T-cell (primary cell): ENCODE measurements around the gene OSBPL1A. TPM values are rescaled to one million over a fixed set of nuclear protein-coding genes. Genes with fewer than 3 reads are reported as not detected.

Experiments used
- ATAC-seq, 4 experiments: fragments of 200-7000 bp in 3 of 4; fragments of 150-1000 bp in 1 of 4; cut with Tn5 transposase; replicated peaks in 1 of 4; 1 replicate in 3 of 4; 2 replicates in 1 of 4; pipeline ENCODE4 v1.10.0; 2021; ENCODE audit warnings: moderate library complexity in 3 of 4, mild to moderate bottlenecking in 2 of 4, moderate number of reproducible peaks in 1 of 4
- CTCF ChIA-PET, 2 donors: fragments of 300-600 bp; sonication (Branson Sonifier 250); formaldehyde crosslinking; loops; one replicate each; lab custom pipeline; 2022; ENCODE audit warnings: antibody characterized with exemption in 2 of 2; lab: Charles Lee
- POLR2A ChIA-PET, 2 donors: fragments of 300-600 bp; sonication (Branson Sonifier 250); formaldehyde crosslinking; loops; one replicate each; lab custom pipeline; 2022; ENCODE audit warnings: antibody characterized with exemption in 2 of 2; lab: Charles Lee
- DNase-seq, 35 experiments: peaks; one replicate each; pipeline versions ENCODE4 v3.0.0 to v3.0.0-alpha.2; 2013 to 2023
- H3K27ac ChIP-seq: one replicate; pipeline ENCODE4 v1.5.1; 2013; ENCODE audit warnings: low read length
- H3K27me3 ChIP-seq, 2 experiments: replicated peaks in 1 of 2; 1 replicate in 1 of 2; 2 replicates in 1 of 2; pipeline versions ENCODE4 v1.6.1 to v1.7.0; 2013; ENCODE audit warnings: low read length in 1 of 2, mixed read lengths in 1 of 2; ENCODE audit not compliant: control insufficient read depth in 2 of 2, insufficient read depth in 2 of 2; ENCODE audit errors: extremely low read depth in 1 of 2
- H3K36me3 ChIP-seq, 2 donors: 1 replicate in 1 of 2; 2 replicates in 1 of 2; pipeline versions ENCODE4 v1.6.1 to v1.7.0; 2013; ENCODE audit warnings: low read length in 1 of 2; ENCODE audit not compliant: control insufficient read depth in 2 of 2, insufficient read depth in 1 of 2; ENCODE audit errors: extremely low read depth in 1 of 2
- H3K4me1 ChIP-seq, 2 experiments: 1 replicate in 1 of 2; 2 replicates in 1 of 2; pipeline versions ENCODE4 v1.6.1 to v1.7.0; 2013; ENCODE audit warnings: low read length in 2 of 2, mixed read lengths in 1 of 2; ENCODE audit not compliant: insufficient read depth in 2 of 2, control insufficient read depth in 1 of 2; ENCODE audit errors: extremely low read depth in 1 of 2
- H3K4me3 ChIP-seq, 2 donors: 1 replicate in 1 of 2; 2 replicates in 1 of 2; pipeline versions ENCODE4 v1.5.1 to v1.7.0; 2013; ENCODE audit warnings: mild to moderate bottlenecking in 2 of 2, low read length in 1 of 2, moderate library complexity in 1 of 2; ENCODE audit not compliant: control insufficient read depth in 1 of 2; ENCODE audit errors: extremely low read depth in 1 of 2
- H3K9me3 ChIP-seq: 2 replicates; pipeline ENCODE4 v1.7.0; 2013
- H3K27ac Mint-ChIP-seq, 2 donors: one replicate each; pipeline ENCODE4 v1.8.0; 2020 to 2021; ENCODE audit warnings: mild to moderate bottlenecking in 2 of 2, mixed read lengths in 2 of 2
- H3K27me3 Mint-ChIP-seq, 2 donors: one replicate each; pipeline ENCODE4 v1.8.0; 2021 to 2022; ENCODE audit warnings: mixed read lengths in 2 of 2
- H3K36me3 Mint-ChIP-seq: one replicate; pipeline ENCODE4 v1.8.0; 2021; ENCODE audit warnings: mixed read lengths
- H3K4me1 Mint-ChIP-seq, 3 donors: one replicate each; pipeline ENCODE4 v1.8.0; 2020 to 2022; ENCODE audit warnings: mixed read lengths in 3 of 3, mild to moderate bottlenecking in 1 of 3
- H3K4me3 Mint-ChIP-seq, 3 donors: one replicate each; pipeline ENCODE4 v1.8.0; 2020 to 2022; ENCODE audit warnings: mild to moderate bottlenecking in 3 of 3, mixed read lengths in 3 of 3, moderate library complexity in 3 of 3
- H3K9me3 Mint-ChIP-seq, 3 donors: one replicate each; pipeline ENCODE4 v1.8.0; 2020 to 2022; ENCODE audit warnings: mixed read lengths in 3 of 3
- WGBS: methylation state at CpG from one replicate; pipeline ENCODE4 v1.1.5; 2013; ENCODE audit warnings: missing lambda C conversion rate; ENCODE audit not compliant: insufficient coverage; 5-methylcytosine and 5-hydroxymethylcytosine counted together
- total RNA-seq, 35 experiments: library from RNA in 6 of 35; stranded (reverse) in 6 of 35; fragments of 120-200 nt in 1 of 35; gene quantifications; one replicate each; pipeline versions ENCODE4 v1.2.1 to v1.2.4 and lab custom pipeline; 2013 to 2026

Gene OSBPL1A
- total RNA-seq, 5 donors from 2014 or later (not counting 1 experiment from before 2014, with no cell fraction given) = 3.3 to 6.4 (median 4.0) TPM

GRCh38 chr18:24198461-24198860, 199.2 kb downstream of the OSBPL1A start:
- Histone ChIP-seq H3K4me3 (no peak overlapping the region), H3K36me3 (no peaks in the 10 kb centered on the region), H3K9me3 (no peaks in the 10 kb centered on the region), H3K27ac (no peak overlapping the region), H3K4me1 (no peaks in the 10 kb centered on the region), H3K27me3 (peaks cover 0 to 4% of the 10 kb centered on the region in 2 experiments)
- Mint-ChIP-seq H3K27me3 (no peaks in the 10 kb centered on the region), H3K4me3 (no peak overlapping the region), H3K9me3 (no peaks in the 10 kb centered on the region), H3K36me3 (no peaks in the 10 kb centered on the region), H3K27ac (no peak overlapping the region), H3K4me1 (no peaks in the 10 kb centered on the region)
- ChIA-PET POLR2A (no interaction called here), CTCF (no interaction called here)
- DNase-seq = no peak
- ATAC-seq = no peak
- 93% methylated on average over 8 of the region's 9 CpGs for WGBS

GRCh38 chr18:24197412-24197811, 200.2 kb downstream of the OSBPL1A start:
- H3K4me1 Mint-ChIP-seq = no peaks in the 10 kb centered on the region
- CTCF ChIA-PET = no interaction called here
- POLR2A ChIA-PET = interaction anchor here in 1 of 2 donors (0.6 kb wide), 1 partner anchor 63 kb away, joined by 6 read pairs; no protein-coding TSS in a partner anchor

GRCh38 chr18:24196764-24197163, 200.9 kb downstream of the OSBPL1A start:
- ChIA-PET POLR2A (no interaction called here), CTCF (no interaction called here)
- H3K27me3 Mint-ChIP-seq = no peaks in the 10 kb centered on the region
- H3K4me1 ChIP-seq = no peaks in the 10 kb centered on the region
- no peak overlapping the region for H3K27ac ChIP-seq
- H3K9me3 Mint-ChIP-seq = no peaks in the 10 kb centered on the region
- H3K4me1 Mint-ChIP-seq = no peaks in the 10 kb centered on the region
- WGBS = no CpG with 5 or more reads among the region's 4 CpGs
- DNase-seq = no peak
- no peak overlapping the region for H3K4me3 ChIP-seq
- H3K36me3 ChIP-seq = no peaks in the 10 kb centered on the region
- H3K27ac Mint-ChIP-seq = no peak overlapping the region
- no peaks in the 10 kb centered on the region for H3K36me3 Mint-ChIP-seq
- peaks cover 0 to 7% of the 10 kb centered on the region in 2 experiments for H3K27me3 ChIP-seq
- no peak overlapping the region for H3K4me3 Mint-ChIP-seq
- ATAC-seq = no peak
- H3K9me3 ChIP-seq = no peaks in the 10 kb centered on the region

More at GRCh38 chr18:24197412-24197811, 200.2 kb downstream of the OSBPL1A start:
- Histone ChIP-seq H3K36me3 (no peaks in the 10 kb centered on the region), H3K4me3 (no peak overlapping the region), H3K27me3 (peaks cover 0 to 4% of the 10 kb centered on the region in 2 experiments), H3K27ac (no peak overlapping the region), H3K4me1 (no peaks in the 10 kb centered on the region), H3K9me3 (no peaks in the 10 kb centered on the region)
- ATAC-seq = no peak
- Mint-ChIP-seq H3K36me3 (no peaks in the 10 kb centered on the region), H3K4me3 (no peak overlapping the region), H3K27me3 (no peaks in the 10 kb centered on the region), H3K27ac (no peak overlapping the region), H3K9me3 (no peaks in the 10 kb centered on the region)
- no peak for DNase-seq
- WGBS = no CpG with 5 or more reads among the region's 1 CpG

GRCh38 chr18:24195296-24196053, 202.1 kb downstream of the OSBPL1A start:
- no peak overlapping the region for H3K4me3 Mint-ChIP-seq
- no peak overlapping the region for H3K27ac Mint-ChIP-seq
- Histone ChIP-seq H3K9me3 (no peaks in the 10 kb centered on the region), H3K36me3 (no peaks in the 10 kb centered on the region), H3K4me1 (no peaks in the 10 kb centered on the region), H3K4me3 (no peak overlapping the region), H3K27ac (no peak overlapping the region), H3K27me3 (peaks cover 0 to 7% of the 10 kb centered on the region in 2 experiments)
- 85% methylated on average over 6 of the region's 9 CpGs for WGBS
- ChIA-PET CTCF (no interaction called here), POLR2A (no interaction called here)
- no peaks in the 10 kb centered on the region for H3K27me3 Mint-ChIP-seq
- ATAC-seq (no peak), DNase-seq (no peak)
- no peaks in the 10 kb centered on the region for H3K36me3 Mint-ChIP-seq
- no peaks in the 10 kb centered on the region for H3K4me1 Mint-ChIP-seq
- H3K9me3 Mint-ChIP-seq = no peaks in the 10 kb centered on the region

GRCh38 chr18:24190590-24190989, 207.0 kb downstream of the OSBPL1A start:
- DNase-seq = no peak
- Mint-ChIP-seq H3K4me1 (no peaks in the 10 kb centered on the region), H3K4me3 (no peak overlapping the region), H3K27me3 (no peaks in the 10 kb centered on the region), H3K36me3 (no peaks in the 10 kb centered on the region), H3K27ac (no peak overlapping the region), H3K9me3 (no peaks in the 10 kb centered on the region)
- H3K27ac ChIP-seq = no peak overlapping the region
- ChIA-PET CTCF (no interaction called here), POLR2A (no interaction called here)
- H3K4me1 ChIP-seq = no peaks in the 10 kb centered on the region
- no CpG with 5 or more reads among the region's 2 CpGs for WGBS
- peaks cover 0 to 16% of the 10 kb centered on the region in 2 experiments for H3K27me3 ChIP-seq
- no peak overlapping the region for H3K4me3 ChIP-seq
- H3K36me3 ChIP-seq = no peaks in the 10 kb centered on the region
- ATAC-seq = no peak
- no peaks in the 10 kb centered on the region for H3K9me3 ChIP-seq

GRCh38 chr18:24189664-24190346, 207.8 kb downstream of the OSBPL1A start:
- H3K27me3 ChIP-seq = peaks cover 0 to 16% of the 10 kb centered on the region in 2 experiments
- H3K27me3 Mint-ChIP-seq = peaks cover 0 to 2% of the 10 kb centered on the region in 2 donors
- H3K27ac Mint-ChIP-seq = no peak overlapping the region
- POLR2A ChIA-PET = no interaction called here
- WGBS = 89% methylated on average over 7 of the region's 15 CpGs
- H3K4me1 ChIP-seq = no peaks in the 10 kb centered on the region
- no peaks in the 10 kb centered on the region for H3K9me3 ChIP-seq
- H3K36me3 ChIP-seq = no peaks in the 10 kb centered on the region
- H3K4me3 ChIP-seq = no peak overlapping the region
- ATAC-seq (no peak), DNase-seq (no peak)
- H3K27ac ChIP-seq = no peak overlapping the region
- no peaks in the 10 kb centered on the region for H3K36me3 Mint-ChIP-seq
- CTCF ChIA-PET = no interaction called here
- no peaks in the 10 kb centered on the region for H3K9me3 Mint-ChIP-seq
- H3K4me1 Mint-ChIP-seq = no peaks in the 10 kb centered on the region
- H3K4me3 Mint-ChIP-seq = no peak overlapping the region
